Adrenal gland (tissue), 5 donors: Measurements from ENCODE around the gene PLSCR5.

Source experiments
- POLR2A ChIP-seq, 2 donors: fragments of 450-650 bp; IDR thresholded peaks; one replicate each; pipeline ENCODE4 v1.6.1; 2017; ENCODE audit warnings: antibody characterized with exemption in 2 of 2, mild to moderate bottlenecking in 2 of 2, moderate library complexity in 1 of 2
- TF ChIP-seq, protein P1 (sequence below), 6 experiments: fragments of 450-650 bp in 4 of 6; fragments of 200-600 bp in 2 of 6; sonication (generic) in 1 of 6; IDR thresholded peaks; 1 replicate in 5 of 6; 2 replicates in 1 of 6; pipeline versions ENCODE4 v1.5.1 to v1.8.0; 2016 to 2021; ENCODE audit warnings: antibody characterized with exemption in 6 of 6, mild to moderate bottlenecking in 2 of 6, moderate library complexity in 1 of 6
- donor health status: DM: no; HTN: no; CAD: no.

DNA sequence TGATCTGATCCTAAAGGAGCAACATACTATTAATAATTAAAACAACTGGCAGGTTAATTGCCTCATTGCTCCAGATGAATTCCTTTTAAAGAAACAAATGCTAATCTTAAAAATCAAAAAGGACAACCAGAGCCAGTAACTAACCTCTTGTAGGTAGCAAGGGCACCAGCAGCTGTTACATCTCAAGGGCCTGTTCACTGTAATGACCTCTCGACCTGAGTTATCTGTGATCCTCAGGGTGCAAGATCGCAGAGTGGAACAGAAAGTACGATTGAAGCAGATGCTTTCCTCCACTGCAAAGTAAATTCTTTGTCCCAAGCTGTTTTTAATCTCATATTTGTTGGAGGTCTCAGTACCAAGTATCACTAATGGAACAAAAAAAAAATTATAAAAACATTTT lies 11.4 kb downstream of the PLSCR5 start:
- TF ChIP-seq, protein P1, sequence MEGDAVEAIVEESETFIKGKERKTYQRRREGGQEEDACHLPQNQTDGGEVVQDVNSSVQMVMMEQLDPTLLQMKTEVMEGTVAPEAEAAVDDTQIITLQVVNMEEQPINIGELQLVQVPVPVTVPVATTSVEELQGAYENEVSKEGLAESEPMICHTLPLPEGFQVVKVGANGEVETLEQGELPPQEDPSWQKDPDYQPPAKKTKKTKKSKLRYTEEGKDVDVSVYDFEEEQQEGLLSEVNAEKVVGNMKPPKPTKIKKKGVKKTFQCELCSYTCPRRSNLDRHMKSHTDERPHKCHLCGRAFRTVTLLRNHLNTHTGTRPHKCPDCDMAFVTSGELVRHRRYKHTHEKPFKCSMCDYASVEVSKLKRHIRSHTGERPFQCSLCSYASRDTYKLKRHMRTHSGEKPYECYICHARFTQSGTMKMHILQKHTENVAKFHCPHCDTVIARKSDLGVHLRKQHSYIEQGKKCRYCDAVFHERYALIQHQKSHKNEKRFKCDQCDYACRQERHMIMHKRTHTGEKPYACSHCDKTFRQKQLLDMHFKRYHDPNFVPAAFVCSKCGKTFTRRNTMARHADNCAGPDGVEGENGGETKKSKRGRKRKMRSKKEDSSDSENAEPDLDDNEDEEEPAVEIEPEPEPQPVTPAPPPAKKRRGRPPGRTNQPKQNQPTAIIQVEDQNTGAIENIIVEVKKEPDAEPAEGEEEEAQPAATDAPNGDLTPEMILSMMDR (IDR thresholded peaks at IDR 0.05) = no peak
- no peak for TF ChIP-seq POLR2A (IDR thresholded peaks at IDR 0.05)
